Panc1 (cell line): ENCODE measurements around the gene NDE1. TPM values are rescaled to one million over a fixed set of nuclear protein-coding genes. Genes with fewer than 3 reads are reported as not detected.

ENCODE experiments used
- ATAC-seq: fragments of 200-7000 bp; cut with Tn5 transposase; 2 replicates; pipeline ENCODE4 v1.9.1; 2020; ENCODE audit warnings: mild to moderate bottlenecking, moderate library complexity
- BruUV-seq: library from RNA; stranded (reverse); fragments of 400-500 nt; replicated peaks from 2 replicates; lab custom pipeline; 2021; lab: Mats Ljungman, UMichigan
- CTCF ChIA-PET: fragments of 300-600 bp; sonication (Branson Sonifier 250); formaldehyde crosslinking; loops from one replicate; lab custom pipeline; 2022; ENCODE audit warnings: antibody characterized with exemption; lab: Charles Lee
- POLR2A ChIA-PET: fragments of 300-600 bp; sonication (Branson Sonifier 250); formaldehyde crosslinking; loops from one replicate; lab custom pipeline; 2022; ENCODE audit warnings: antibody characterized with exemption; lab: Charles Lee
- DNase-seq: peaks from one replicate; pipeline ENCODE4 v3.0.0-alpha.2; 2010; ENCODE audit warnings: low read depth, low spot score
- H3K27ac ChIP-seq: 2 replicates; pipeline ENCODE4 v1.5.1; 2011; ENCODE audit warnings: mild to moderate bottlenecking, low read length, inconsistent platforms
- H3K27me3 ChIP-seq: fragments of 200-500 bp; sonication (Bioruptor generic); 2 replicates; pipeline ENCODE4 v1.6.0; 2014; ENCODE audit warnings: low read length, inconsistent platforms; ENCODE audit not compliant: control insufficient read depth, insufficient read depth
- H3K36me3 ChIP-seq: fragments of 200-500 bp; sonication (Bioruptor generic); 2 replicates; pipeline ENCODE4 v1.5.1; 2014; ENCODE audit warnings: inconsistent platforms, mild to moderate bottlenecking, low read length, moderate library complexity; ENCODE audit not compliant: control insufficient read depth, insufficient read depth
- H3K4me1 ChIP-seq: 2 replicates; pipeline ENCODE4 v1.5.1; 2011; ENCODE audit warnings: inconsistent platforms, mild to moderate bottlenecking, low read length, moderate library complexity; ENCODE audit not compliant: control insufficient read depth, insufficient read depth
- H3K4me3 ChIP-seq, 2 experiments: 2 replicates each; pipeline ENCODE4 v1.5.1; 2011 to 2012; ENCODE audit warnings: low read depth in 2 of 2, low read length in 2 of 2, mild to moderate bottlenecking in 2 of 2, inconsistent platforms in 1 of 2, moderate library complexity in 1 of 2
- H3K9me3 ChIP-seq: fragments of 200-500 bp; sonication (Bioruptor generic); 2 replicates; pipeline ENCODE4 v1.5.1; 2014; ENCODE audit warnings: low read depth, mild to moderate bottlenecking, inconsistent platforms, low read length, moderate library complexity; ENCODE audit not compliant: control insufficient read depth, insufficient read depth
- POLR2AphosphoS5 ChIP-seq: IDR thresholded peaks from 2 replicates; pipeline ENCODE4 v1.6.1; 2012; ENCODE audit warnings: mild to moderate bottlenecking, low read depth, low read length, moderate library complexity
- SIN3A ChIP-seq: IDR thresholded peaks from 2 replicates; pipeline ENCODE4 v1.6.1; 2012; ENCODE audit warnings: low read depth, mild to moderate bottlenecking, low read length, moderate library complexity, borderline replicate concordance; ENCODE audit not compliant: insufficient read depth
- TCF7L2 ChIP-seq: IDR thresholded peaks from 2 replicates; pipeline ENCODE4 v1.6.1; 2011; ENCODE audit warnings: mild to moderate bottlenecking, low read depth, low read length, inconsistent platforms
- in situ Hi-C: cut with HindIII; loops from 2 replicates; pipeline ENCODE4 v1.10.0; 2016; ENCODE audit warnings: low sequenced_read_pairs, low pct_unique_long_range_greater_than_20kb
- intact Hi-C: fragments of 100-400 bp; cut with micrococcal nuclease; formaldehyde crosslinking; loops from one replicate; pipeline ENCODE4 v1.10.0; 2022; ENCODE audit not compliant: unreplicated experiment
- total RNA-seq: library from RNA; stranded (reverse); gene quantifications from one replicate; pipeline ENCODE4 v1.2.1, GENCODE V29; 2021; ENCODE audit not compliant: unreplicated experiment
- TF ChIP-seq, protein P1 (sequence below): fragments of 450-650 bp; IDR thresholded peaks from 2 replicates; pipeline ENCODE4 v1.5.1; 2017; ENCODE audit warnings: mild to moderate bottlenecking
- TF ChIP-seq, protein P2 (sequence below), 2 experiments: IDR thresholded peaks; 2 replicates each; pipeline ENCODE4 v1.6.1; 2011 to 2012; ENCODE audit warnings: low read depth in 2 of 2, control low read depth in 1 of 2, low read length in 1 of 2, mild to moderate bottlenecking in 1 of 2, moderate library complexity in 1 of 2; ENCODE audit not compliant: insufficient read depth in 1 of 2

Gene NDE1
- total RNA-seq, 1 experiment from 2014 or later: 99.1 TPM

DNA sequence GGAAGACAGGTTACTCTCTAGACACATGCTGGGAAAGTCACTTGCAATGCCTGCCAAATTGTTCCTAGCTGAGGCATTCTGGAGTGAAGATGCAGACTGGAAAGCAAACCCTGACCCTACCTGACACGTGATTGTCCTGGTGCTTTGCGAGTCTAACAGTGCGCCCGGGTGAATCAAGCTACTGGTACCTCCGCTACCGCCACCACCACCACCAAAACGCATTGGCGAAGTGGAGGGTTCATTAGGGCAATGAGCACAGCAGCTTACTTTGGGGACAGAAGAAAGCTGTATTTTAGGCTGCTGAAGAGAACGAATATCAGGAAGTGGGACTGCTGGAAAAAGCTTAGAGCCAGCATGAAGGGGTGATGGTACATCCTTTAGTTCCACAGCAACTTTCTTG is 14.1 kb upstream of the NDE1 start:
- intact Hi-C loops (no loop called here), in situ Hi-C loops (no loop called here)
- BruUV-seq: no TSS peak
- no peaks in the 10 kb centered on the region for H3K27me3 ChIP-seq
- ChIA-PET CTCF (no interaction called here), POLR2A (no interaction called here)
- no peak overlapping the region for H3K27ac ChIP-seq
- ATAC-seq (no peak), DNase-seq (no peak)
- no peaks in the 10 kb centered on the region for H3K9me3 ChIP-seq
- no peak for TF ChIP-seq POLR2AphosphoS5
- no peak for TF ChIP-seq SIN3A
- TF ChIP-seq, protein P1, sequence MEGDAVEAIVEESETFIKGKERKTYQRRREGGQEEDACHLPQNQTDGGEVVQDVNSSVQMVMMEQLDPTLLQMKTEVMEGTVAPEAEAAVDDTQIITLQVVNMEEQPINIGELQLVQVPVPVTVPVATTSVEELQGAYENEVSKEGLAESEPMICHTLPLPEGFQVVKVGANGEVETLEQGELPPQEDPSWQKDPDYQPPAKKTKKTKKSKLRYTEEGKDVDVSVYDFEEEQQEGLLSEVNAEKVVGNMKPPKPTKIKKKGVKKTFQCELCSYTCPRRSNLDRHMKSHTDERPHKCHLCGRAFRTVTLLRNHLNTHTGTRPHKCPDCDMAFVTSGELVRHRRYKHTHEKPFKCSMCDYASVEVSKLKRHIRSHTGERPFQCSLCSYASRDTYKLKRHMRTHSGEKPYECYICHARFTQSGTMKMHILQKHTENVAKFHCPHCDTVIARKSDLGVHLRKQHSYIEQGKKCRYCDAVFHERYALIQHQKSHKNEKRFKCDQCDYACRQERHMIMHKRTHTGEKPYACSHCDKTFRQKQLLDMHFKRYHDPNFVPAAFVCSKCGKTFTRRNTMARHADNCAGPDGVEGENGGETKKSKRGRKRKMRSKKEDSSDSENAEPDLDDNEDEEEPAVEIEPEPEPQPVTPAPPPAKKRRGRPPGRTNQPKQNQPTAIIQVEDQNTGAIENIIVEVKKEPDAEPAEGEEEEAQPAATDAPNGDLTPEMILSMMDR: no peak
- TF ChIP-seq, protein P2, sequence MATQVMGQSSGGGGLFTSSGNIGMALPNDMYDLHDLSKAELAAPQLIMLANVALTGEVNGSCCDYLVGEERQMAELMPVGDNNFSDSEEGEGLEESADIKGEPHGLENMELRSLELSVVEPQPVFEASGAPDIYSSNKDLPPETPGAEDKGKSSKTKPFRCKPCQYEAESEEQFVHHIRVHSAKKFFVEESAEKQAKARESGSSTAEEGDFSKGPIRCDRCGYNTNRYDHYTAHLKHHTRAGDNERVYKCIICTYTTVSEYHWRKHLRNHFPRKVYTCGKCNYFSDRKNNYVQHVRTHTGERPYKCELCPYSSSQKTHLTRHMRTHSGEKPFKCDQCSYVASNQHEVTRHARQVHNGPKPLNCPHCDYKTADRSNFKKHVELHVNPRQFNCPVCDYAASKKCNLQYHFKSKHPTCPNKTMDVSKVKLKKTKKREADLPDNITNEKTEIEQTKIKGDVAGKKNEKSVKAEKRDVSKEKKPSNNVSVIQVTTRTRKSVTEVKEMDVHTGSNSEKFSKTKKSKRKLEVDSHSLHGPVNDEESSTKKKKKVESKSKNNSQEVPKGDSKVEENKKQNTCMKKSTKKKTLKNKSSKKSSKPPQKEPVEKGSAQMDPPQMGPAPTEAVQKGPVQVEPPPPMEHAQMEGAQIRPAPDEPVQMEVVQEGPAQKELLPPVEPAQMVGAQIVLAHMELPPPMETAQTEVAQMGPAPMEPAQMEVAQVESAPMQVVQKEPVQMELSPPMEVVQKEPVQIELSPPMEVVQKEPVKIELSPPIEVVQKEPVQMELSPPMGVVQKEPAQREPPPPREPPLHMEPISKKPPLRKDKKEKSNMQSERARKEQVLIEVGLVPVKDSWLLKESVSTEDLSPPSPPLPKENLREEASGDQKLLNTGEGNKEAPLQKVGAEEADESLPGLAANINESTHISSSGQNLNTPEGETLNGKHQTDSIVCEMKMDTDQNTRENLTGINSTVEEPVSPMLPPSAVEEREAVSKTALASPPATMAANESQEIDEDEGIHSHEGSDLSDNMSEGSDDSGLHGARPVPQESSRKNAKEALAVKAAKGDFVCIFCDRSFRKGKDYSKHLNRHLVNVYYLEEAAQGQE (IDR thresholded peaks at IDR 0.05; ENCODE audit: insufficient read depth in 1 of 2, low read depth in 2 of 2, low read length in 1 of 2): no peak
- no peak for TF ChIP-seq TCF7L2
- H3K36me3 ChIP-seq: peaks cover 25% of the 10 kb centered on the region
- no peak overlapping the region for H3K4me3 ChIP-seq
- H3K4me1 ChIP-seq: peaks cover 2% of the 10 kb centered on the region; the same call in 1 of the 2 replicates

DNA sequence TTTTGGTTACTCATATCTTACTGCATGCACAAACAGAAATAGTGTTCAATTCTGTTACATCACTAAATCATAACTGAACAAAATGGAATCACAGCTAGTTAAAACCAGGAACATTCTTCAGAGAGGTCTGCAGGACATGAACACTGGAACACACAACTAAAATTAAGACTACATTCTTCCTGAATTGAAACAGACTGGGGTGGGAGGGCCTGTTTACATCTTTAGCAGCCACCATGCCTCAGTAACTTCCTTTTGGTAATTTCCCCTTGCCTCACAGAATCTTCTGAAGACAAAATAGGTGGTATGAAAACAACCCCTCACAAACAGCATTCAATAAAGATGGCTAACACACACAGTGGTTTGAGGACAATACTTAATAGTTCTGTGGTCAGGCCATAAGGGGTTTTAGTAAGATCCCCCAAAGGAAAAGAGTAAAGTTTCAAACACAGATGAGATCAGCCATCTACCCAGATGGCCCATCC is 13.6 kb upstream of the NDE1 start:
- Histone ChIP-seq H3K9me3 (no peaks in the 10 kb centered on the region), H3K4me1 (peaks cover 7% of the 10 kb centered on the region), H3K4me3 (no peak overlapping the region), H3K27me3 (no peaks in the 10 kb centered on the region), H3K36me3 (peaks cover 25% of the 10 kb centered on the region), H3K27ac (no peak overlapping the region)
- ChIA-PET POLR2A (no interaction called here), CTCF (no interaction called here)
- BruUV-seq: no TSS peak
- in situ Hi-C loops (no loop called here), intact Hi-C loops (no loop called here)
- TF ChIP-seq POLR2AphosphoS5 (no peak), TCF7L2 (no peak), SIN3A (no peak)
- TF ChIP-seq, protein P1: no peak
- TF ChIP-seq, protein P2 (IDR thresholded peaks at IDR 0.05; ENCODE audit: insufficient read depth in 1 of 2, low read depth in 2 of 2, low read length in 1 of 2): no peak
- DNase-seq (no peak), ATAC-seq (no peak)
